Mesothelial cell of epicardium (in vitro differentiated cells): Measurements from ENCODE around the gene EYS. TPM values are rescaled to one million over a fixed set of nuclear protein-coding genes. Genes with fewer than 3 reads are reported as not detected.

Experiments
- DNase-seq, 2 experiments: peaks; one replicate each; pipeline ENCODE4 v3.0.0; 2021; ENCODE audit warnings: low spot score in 2 of 2; ENCODE audit not compliant: unreplicated experiment in 2 of 2
- H3K27ac Mint-ChIP-seq: 2 replicates; pipeline ENCODE4 v1.8.0; 2021; ENCODE audit warnings: mixed read lengths
- H3K27me3 Mint-ChIP-seq: 2 replicates; pipeline ENCODE4 v1.8.0; 2021; ENCODE audit warnings: low read depth, mixed read lengths
- H3K36me3 Mint-ChIP-seq: 2 replicates; pipeline ENCODE4 v1.8.0; 2021; ENCODE audit warnings: mixed read lengths
- H3K4me1 Mint-ChIP-seq: 2 replicates; pipeline ENCODE4 v1.8.0; 2021; ENCODE audit warnings: mixed read lengths
- H3K4me3 Mint-ChIP-seq: 2 replicates; pipeline ENCODE4 v1.8.0; 2021; ENCODE audit warnings: mild to moderate bottlenecking, moderate library complexity, mixed read lengths
- H3K9me3 Mint-ChIP-seq: 2 replicates; pipeline ENCODE4 v1.8.0; 2021; ENCODE audit warnings: mixed read lengths
- total RNA-seq: library from RNA; stranded (reverse); gene quantifications from 3 replicates; pipeline ENCODE4 v1.2.1, GENCODE V29; 2021
- TF ChIP-seq, protein P1 (sequence below): fragments of 200-600 bp; sonication (generic); IDR thresholded peaks from one replicate; pipeline ENCODE4 v1.5.0; 2021; ENCODE audit warnings: antibody characterized with exemption; ENCODE audit not compliant: unreplicated experiment

Gene EYS
- total RNA-seq, 1 donor from 2014 or later: 0.69 TPM

DNA sequence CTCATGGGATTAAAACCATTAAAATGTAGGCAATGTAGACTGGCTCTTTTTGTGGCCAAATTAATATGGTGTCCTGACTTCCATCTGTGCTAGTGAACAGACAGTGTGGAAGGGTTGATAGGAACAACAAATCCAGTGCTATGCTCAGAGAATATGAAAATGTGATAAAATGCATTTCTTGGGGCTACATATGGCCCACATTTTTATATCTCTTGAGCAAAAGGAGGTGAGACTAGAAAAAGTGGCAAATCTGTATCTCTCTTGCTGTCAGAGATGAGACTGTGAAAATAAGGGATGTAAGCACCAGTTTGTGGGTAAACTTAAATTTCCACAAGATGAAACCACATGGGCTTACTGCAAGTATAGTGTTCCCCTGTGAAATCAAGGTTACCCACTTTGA, 1909.3 kb downstream of the EYS start:
- DNase-seq: no peak
- Mint-ChIP-seq H3K9me3 (no peaks in the 10 kb centered on the region), H3K27me3 (peaks cover 7% of the 10 kb centered on the region), H3K4me1 (peaks cover 3% of the 10 kb centered on the region), H3K36me3 (no peaks in the 10 kb centered on the region), H3K27ac (no peak overlapping the region), H3K4me3 (no peak overlapping the region)
- TF ChIP-seq, protein P1, sequence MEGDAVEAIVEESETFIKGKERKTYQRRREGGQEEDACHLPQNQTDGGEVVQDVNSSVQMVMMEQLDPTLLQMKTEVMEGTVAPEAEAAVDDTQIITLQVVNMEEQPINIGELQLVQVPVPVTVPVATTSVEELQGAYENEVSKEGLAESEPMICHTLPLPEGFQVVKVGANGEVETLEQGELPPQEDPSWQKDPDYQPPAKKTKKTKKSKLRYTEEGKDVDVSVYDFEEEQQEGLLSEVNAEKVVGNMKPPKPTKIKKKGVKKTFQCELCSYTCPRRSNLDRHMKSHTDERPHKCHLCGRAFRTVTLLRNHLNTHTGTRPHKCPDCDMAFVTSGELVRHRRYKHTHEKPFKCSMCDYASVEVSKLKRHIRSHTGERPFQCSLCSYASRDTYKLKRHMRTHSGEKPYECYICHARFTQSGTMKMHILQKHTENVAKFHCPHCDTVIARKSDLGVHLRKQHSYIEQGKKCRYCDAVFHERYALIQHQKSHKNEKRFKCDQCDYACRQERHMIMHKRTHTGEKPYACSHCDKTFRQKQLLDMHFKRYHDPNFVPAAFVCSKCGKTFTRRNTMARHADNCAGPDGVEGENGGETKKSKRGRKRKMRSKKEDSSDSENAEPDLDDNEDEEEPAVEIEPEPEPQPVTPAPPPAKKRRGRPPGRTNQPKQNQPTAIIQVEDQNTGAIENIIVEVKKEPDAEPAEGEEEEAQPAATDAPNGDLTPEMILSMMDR: no peak

DNA sequence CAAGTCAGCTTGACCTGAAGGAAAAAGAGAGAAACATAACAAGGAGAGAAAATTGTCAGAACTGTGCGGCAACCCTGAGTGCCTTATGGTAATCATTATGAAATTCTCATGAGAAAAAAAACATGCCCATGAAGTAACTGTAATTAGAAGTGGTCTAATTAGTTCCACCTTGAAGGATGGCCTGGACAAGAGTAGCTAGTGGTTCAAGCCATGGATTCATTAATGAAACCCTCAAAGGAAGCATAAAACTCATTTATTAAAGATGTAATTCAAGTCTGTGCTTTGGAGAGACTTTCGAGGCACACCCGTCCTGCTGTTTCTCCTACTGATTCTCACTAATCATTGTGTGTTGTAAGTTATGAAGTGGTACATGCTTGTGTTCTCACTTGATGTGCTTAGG, 1911.2 kb downstream of the EYS start:
- H3K36me3 Mint-ChIP-seq: no peaks in the 10 kb centered on the region
- peaks cover 7% of the 10 kb centered on the region for H3K27me3 Mint-ChIP-seq
- no peaks in the 10 kb centered on the region for H3K9me3 Mint-ChIP-seq
- peaks cover 3% of the 10 kb centered on the region for H3K4me1 Mint-ChIP-seq
- no peak overlapping the region for H3K27ac Mint-ChIP-seq
- TF ChIP-seq, protein P1: no peak
- DNase-seq: no peak
- H3K4me3 Mint-ChIP-seq: no peak overlapping the region

DNA sequence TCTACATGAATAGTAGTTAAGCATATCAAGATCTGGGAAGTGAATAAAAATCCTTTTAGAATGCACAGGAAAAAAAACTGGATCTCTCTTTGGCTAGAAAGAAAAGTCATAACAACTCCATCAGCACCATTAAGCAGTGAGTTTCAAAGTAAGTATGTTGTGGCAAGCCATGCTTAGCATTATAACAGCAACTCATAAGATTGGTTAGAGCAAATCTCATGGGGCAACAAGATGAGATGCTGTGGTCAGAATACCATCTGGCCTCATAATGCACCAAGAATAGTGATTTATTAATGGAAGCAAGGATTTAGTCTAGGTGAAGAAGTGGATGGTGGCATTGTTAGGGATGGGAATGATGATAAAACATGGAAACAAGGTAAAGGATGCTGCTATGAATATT, 1912.0 kb downstream of the EYS start:
- H3K4me3 Mint-ChIP-seq: no peak overlapping the region
- H3K9me3 Mint-ChIP-seq: no peaks in the 10 kb centered on the region
- TF ChIP-seq, protein P1: no peak
- DNase-seq: no peak
- H3K36me3 Mint-ChIP-seq: no peaks in the 10 kb centered on the region
- peaks cover 3% of the 10 kb centered on the region for H3K4me1 Mint-ChIP-seq
- peaks cover 7% of the 10 kb centered on the region for H3K27me3 Mint-ChIP-seq
- H3K27ac Mint-ChIP-seq: no peak overlapping the region

DNA sequence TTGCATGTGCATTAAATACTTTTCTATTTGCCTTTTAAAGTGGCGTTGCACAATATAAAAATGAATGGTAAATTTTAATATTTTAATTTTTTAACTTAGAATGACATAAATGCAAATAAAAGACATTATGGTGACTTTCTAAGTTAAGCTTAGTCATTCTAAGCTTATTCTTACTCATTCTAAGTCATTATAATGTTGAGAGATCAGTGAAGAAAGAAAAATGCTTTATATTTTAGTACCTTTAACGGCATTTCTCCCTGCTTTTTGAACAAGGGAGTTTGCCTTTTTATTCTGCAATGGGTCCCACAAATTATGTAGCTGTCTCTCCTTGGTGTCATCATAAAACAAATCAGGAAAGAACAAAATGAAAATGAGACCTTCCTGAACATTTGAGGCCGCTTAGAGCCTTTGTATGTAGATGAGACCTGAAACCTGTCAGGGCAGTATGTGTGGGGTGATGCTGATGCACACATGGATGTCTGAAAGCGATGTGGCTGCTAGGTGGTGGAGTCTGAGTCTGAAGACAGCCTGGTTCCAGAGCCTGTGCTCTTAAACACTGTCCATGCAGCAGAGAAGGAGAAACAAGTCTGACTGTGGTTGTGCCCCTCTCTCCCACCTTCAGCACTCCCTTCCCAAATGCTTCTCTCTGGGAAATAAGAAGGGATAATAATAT, 1913.4 kb downstream of the EYS start:
- Mint-ChIP-seq H3K27ac (no peak overlapping the region), H3K9me3 (no peaks in the 10 kb centered on the region), H3K36me3 (no peaks in the 10 kb centered on the region), H3K27me3 (peaks cover 7% of the 10 kb centered on the region), H3K4me1 (no peaks in the 10 kb centered on the region), H3K4me3 (no peak overlapping the region)
- no peak for DNase-seq
- TF ChIP-seq, protein P1: no peak

DNA sequence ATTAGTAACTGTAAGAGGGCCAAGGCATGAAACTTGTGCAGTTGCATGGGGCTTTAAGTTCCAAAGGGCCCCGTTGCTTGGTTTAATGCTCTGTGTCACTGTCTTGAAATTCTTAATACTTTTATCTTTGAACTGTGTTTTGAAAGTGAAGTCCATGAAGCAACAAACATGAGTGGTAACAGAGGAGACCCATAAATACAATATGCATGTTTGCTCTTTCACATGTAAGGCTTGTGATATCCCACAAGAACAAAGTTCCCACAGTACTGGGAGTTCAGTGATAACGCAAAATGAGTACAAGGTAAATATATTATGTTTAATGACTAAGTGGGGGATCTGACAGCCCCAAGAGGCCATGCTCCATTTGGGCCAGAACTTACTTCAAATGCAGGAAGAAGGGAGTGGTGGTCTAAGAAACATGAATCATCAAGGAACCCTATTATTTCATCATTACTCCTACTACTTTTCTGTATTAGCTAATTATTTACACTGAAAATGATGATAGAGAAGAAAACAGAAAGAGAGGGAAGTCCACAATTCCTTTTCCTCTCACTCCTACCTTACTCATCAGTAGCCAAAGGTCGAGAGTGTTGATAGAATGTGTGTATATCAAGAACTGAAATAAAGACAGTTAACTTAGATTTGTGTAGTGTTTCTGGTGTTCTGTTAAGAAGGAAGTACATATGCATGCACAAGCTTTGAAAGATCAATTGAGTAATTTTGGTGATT, 1914.1 kb downstream of the EYS start:
- no peak for DNase-seq
- H3K36me3 Mint-ChIP-seq: no peaks in the 10 kb centered on the region
- H3K27ac Mint-ChIP-seq: no peak overlapping the region
- H3K4me3 Mint-ChIP-seq: no peak overlapping the region
- H3K27me3 Mint-ChIP-seq: peaks cover 7% of the 10 kb centered on the region
- H3K9me3 Mint-ChIP-seq: no peaks in the 10 kb centered on the region
- TF ChIP-seq, protein P1: no peak
- no peaks in the 10 kb centered on the region for H3K4me1 Mint-ChIP-seq
